H4 (cell line): ENCODE measurements around the gene PHF10. TPM values are rescaled to one million over a fixed set of nuclear protein-coding genes. Genes with fewer than 3 reads are reported as not detected.
"Not testable (repeated sequence)": the region's sequence is repeated elsewhere in the genome, so short reads cannot be mapped to it uniquely, and the experiment has no call there.

Experiments used
- DNase-seq: peaks from one replicate; pipeline ENCODE4 v3.0.0-alpha.2; 2015; ENCODE audit warnings: low spot score
- total RNA-seq: library from RNA; depleted of rRNA; stranded (reverse); fragments of >200 nt; shearing (Covaris generic); gene quantifications from 2 replicates; pipeline ENCODE4 v1.2.3, GENCODE V29; 2014; rRNA removed

The PHF10 gene
- 12.1 and 12.6 TPM in 2 replicates for total RNA-seq

DNA sequence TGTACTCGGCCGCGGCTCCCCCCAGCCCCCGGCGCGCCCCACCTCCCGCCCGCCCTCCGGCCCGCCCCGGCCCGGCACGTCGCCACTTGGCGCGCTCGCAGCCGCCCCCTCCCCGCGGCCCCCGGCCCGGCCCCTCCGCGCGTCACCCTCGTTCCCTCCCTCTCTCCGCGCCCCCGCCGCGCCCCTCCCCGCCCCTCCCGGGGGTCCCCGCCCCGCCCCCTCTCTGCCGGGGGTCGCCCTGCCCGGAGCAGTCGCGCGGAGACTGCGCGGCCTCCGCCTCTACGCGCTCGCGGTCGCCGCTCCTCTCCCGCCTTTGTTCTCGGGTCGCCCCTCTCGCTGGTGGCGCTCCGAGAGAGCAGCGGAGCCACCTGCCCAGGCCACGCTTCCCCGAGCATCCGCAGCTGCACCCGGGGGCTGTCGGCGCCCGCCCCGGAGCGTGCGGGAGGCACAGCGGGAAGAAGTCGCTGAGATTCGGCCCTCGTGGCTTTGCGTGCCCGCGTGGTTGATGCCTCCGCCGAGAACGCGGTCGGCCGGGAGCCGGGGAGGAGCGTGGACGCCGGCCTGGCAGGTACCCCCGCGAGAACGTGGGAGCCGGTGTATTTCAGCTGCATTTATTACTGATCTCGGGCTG, at the start of gene PHF10:
PHF10 (minus strand) TSS at position 7 of the 631 bp plus-strand sequence. CDS start 569 bp downstream, outside the sequence.
- DNase-seq: no peak

DNA sequence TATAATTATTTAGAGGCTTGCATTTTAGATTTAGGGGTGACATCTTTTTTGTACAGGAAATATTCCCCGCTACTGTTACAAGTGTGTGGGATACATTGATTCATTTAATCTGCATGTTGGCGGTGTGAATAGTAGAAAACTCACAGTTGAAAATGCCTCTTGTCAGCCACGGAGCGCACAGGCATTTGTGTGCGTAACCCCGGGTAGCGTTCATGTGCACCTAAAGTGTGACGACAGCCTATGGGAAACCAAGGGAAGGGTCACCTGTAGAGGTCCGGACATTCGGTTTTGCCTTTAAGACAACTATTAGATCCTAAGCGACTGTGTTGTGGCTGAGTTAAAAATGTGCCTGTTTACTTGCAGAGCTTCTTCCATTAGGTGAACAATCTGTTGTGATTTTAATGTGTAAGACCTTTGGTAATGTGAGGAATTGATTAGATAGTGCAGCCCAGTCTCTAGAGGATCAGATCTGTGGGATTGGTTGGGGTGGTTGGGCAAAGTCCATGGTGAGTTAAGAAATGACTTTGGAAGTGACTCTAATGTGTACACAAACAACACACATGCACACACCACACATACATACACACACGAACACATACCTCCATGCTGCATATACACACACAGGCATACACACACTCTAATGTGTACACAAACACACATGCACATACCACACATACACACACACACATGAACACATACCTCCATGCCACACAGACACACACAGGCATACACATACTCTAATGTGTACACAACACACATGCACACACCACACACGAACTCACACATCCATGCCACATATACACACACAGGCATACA, 42.8 kb upstream of the PHF10 start:
- DNase-seq: no peak

- DNase-seq: no peak
These were observed 41.9 kb upstream of the PHF10 start for GRCh38 chr6:169766232-169766631.

GRCh38 chr6:169765789-169766188, 41.5 kb upstream of the PHF10 start:
- not testable (repeated sequence) for DNase-seq

- DNase-seq: no peak
These were observed 39.6 kb upstream of the PHF10 start for GRCh38 chr6:169763881-169764280.

DNA sequence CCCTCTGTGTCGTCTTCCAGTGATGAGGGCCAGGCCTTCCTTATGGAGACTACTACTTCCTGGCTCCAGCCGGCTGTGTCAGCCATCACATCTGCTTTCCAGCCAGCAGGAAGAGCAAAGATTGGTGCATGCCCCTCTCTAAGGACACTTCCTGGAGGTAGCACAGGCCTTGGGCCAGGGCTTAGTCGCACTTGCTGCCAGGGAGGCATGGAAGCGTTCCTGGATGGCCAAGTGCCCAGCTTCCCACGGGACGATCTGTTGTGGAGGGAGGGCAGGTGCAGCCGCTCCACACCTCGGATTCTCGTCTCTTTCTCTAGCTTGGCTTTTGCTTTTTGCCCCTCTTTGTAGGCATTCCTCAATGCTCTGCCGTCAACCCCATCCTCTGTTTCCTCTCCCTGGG, 39.0 kb upstream of the PHF10 start:
- no peak for DNase-seq

GRCh38 chr6:169755162-169755561, 30.9 kb upstream of the PHF10 start:
- DNase-seq: no peak

- no peak for DNase-seq
These were observed 27.8 kb upstream of the PHF10 start for GRCh38 chr6:169752074-169752623.

- peak; percentile 77 for DNase-seq
These were observed 27.2 kb upstream of the PHF10 start, which contains the start of the genes DYNLT2 and ERMARD for GRCh38 chr6:169751242-169752073. DYNLT2 (minus strand) TSS chr6:169751572; CDS start chr6:169751458, 114 bp downstream. ERMARD (plus strand) TSS chr6:169751622; CDS start chr6:169751658, 36 bp downstream.

GRCh38 chr6:169746556-169746955, 22.3 kb upstream of the PHF10 start:
- no peak for DNase-seq

- no peak for DNase-seq
These were observed 21.1 kb upstream of the PHF10 start for GRCh38 chr6:169745405-169745804.

DNA sequence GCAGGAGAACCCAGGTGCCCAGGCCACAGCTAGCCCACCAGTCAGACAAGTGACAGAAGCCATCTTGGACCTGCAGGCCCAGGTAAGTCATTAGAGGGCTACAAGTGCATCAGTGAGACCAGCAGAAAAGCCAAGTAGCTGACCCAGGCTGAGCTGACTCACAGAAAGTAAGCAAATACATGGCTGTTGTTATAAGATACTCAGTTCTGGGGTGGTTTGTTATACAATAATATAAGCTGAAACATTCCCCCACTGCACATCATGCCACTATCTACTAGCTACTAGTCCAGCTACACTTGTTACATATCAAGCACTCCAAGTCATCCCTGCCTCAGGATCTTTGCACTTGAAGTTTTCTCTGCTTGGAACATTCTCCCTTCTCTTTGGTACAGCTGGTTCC, 17.0 kb upstream of the PHF10 start:
- no peak for DNase-seq

DNA sequence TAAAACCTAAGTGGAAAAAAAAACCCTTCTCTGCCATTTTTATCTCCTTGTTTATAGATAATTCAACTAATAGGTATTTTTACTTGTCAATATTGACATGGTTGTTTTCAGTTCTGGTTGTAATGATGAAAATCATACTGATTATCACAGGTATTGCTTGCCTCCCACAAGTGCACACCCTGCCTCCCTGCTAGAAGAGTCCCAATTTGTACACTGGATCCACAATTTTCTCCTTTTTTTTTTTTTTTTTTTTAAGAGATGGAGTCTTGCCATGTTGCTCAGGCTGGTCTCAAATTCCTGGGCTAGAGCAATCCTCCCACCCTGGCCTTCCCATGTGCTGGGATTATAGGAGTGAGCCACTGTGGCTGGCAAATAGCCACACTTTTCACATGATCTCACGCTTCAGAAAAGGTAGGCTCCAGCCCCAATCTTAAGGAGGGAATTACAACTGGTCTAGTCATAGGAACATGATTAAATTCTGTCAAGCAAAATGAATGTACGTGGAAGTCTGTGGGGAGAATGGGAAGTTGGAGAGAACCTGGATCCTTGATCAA, 14.8 kb upstream of the PHF10 start:
- no peak for DNase-seq

DNA sequence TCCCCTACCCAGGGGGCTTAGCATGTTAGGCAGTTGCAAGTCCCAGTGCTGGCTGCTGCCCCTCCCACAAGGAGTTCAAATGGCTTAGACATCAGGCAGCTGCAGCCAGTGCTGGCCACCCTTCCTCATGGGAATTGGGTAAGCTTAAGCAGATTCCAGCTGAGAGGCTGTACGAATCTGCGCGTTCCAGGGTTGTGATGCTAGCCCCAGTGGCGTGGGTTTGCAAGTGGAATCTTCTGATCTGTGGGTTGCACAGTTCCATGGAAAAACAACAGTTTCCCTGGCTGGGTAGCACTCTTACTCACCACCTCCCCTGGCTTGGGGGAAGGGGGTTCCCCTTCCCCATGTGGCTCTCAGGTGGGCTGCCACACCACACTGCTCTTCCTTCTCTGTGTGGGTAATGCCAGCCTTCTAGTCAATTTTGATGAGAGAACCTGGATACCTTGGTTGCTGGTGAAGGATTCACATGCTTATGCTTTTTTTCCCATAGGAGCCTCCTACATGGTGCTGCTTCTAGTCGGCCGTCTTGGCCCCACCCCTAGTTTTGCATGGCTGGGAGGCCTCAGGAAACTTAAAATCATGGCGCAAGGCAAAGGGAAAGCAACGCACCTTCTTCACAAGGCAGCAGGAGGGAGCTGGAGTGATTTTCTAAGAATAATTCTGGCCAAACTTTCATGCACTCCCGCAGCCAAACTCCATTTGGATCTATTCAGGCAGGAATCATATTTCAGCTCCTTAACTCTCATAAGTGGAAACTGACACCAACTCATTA, 14.1 kb upstream of the PHF10 start:
- DNase-seq: no peak

DNA sequence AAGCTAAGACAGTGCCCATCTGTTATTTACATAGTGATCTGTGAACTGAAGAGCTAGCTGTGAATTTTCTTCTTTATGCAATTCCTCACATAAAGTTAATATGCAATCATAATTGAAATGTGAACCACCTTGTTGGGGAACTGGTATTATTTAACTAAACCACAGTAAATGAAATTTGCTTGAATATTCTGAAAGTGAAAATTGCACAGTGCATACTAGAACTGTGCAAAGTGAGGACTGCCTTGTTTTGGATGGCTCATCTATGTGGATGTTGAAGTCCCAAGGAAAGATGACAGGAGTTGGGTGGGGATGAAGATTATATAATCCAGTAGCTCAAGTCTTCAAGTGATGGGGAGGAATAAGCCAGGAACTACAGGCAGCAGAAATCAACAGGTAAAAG, 5.7 kb upstream of the PHF10 start:
- DNase-seq: no peak

- DNase-seq: no peak
These were observed 2.7 kb upstream of the PHF10 start for GRCh38 chr6:169726963-169727362.

DNA sequence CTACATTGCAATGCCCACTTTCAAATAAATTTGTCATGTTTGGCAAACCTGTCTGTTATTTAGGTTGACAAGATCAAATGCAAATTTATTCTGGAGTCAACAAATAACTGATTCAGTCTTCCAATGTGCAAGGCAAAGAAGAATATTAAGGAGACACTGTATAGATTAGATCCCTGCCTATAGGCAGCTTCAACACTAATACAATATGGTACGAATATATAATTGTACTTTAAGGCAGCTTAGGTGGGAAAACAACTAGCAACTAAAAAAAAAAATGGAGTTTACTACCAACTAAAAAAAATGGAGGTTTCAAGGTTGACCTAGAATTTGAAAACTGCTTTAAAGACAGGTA, 1.7 kb upstream of the PHF10 start:
- DNase-seq: no peak

DNA sequence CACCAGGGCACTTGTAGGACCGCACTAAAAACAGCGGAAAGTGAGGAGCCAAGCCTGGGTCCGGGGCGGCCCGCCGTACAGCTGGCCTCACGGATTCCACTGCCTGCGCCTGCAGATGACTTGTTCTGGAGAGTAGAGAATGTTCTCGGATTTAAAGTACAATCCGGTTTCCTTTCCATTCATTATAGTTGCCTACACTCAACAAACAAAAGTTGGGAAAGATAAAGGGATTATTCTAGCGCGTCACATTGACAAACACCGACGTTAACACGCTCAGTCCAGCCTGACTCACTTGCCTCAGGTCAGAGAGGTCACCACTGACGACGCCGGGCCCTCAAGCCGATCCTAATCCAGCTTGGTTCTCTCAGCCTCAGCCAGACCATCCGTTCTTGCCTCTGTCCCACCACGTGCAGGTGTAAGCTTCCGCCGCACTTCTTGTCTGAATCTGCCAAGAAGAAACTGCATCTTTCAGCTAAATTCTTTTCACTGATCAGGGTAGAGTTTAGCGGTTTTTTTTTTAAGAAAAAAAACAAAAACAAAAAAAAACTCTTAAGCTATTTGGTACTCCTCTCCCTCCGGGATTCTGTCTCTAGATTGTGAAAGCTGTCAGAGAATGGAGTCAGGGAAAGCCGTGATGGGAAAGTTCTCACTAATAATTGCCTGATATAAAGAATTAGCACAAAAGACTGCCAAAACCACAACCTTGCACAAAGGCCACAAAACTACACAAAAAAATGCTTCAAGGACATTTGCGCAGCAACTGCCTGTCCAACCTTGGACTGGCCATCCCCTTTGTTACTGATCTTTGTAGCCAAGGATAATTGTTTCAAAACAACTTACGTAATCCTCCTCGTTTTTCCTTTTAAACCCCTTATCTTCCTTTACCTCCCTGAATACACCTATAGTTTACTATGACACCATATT, 1.1 kb upstream of the PHF10 start:
- no peak for DNase-seq

- DNase-seq: no peak
These were observed 258 bp downstream of the PHF10 start for GRCh38 chr6:169723991-169724493.
